Thymus (tissue), 11 donors: ENCODE measurements around the gene CYREN. TPM values are rescaled to one million over a fixed set of nuclear protein-coding genes. Genes with fewer than 3 reads are reported as not detected.

Experiments used
- DNase-seq, 9 donors: peaks; one replicate each; pipeline ENCODE4 v3.0.0-alpha.2; 2013; ENCODE audit warnings: low spot score in 9 of 9, low read depth in 6 of 9, missing footprints in 1 of 9
- H3K27ac ChIP-seq, 2 donors: one replicate each; pipeline ENCODE4 v1.5.1; 2013; ENCODE audit warnings: control low read depth in 1 of 2, low read depth in 1 of 2, low read length in 1 of 2, mild to moderate bottlenecking in 1 of 2, moderate library complexity in 1 of 2
- H3K27me3 ChIP-seq, 2 donors: one replicate each; pipeline ENCODE4 v1.5.1; 2013; ENCODE audit warnings: low read length in 1 of 2; ENCODE audit not compliant: control insufficient read depth in 2 of 2, insufficient read depth in 1 of 2
- H3K36me3 ChIP-seq, 2 donors: one replicate each; pipeline ENCODE4 v1.5.1; 2013; ENCODE audit warnings: low read length in 1 of 2, mild to moderate bottlenecking in 1 of 2, moderate library complexity in 1 of 2; ENCODE audit not compliant: control insufficient read depth in 2 of 2, insufficient read depth in 2 of 2
- H3K4me1 ChIP-seq, 2 donors: one replicate each; pipeline ENCODE4 v1.5.1; 2013; ENCODE audit warnings: low read length in 2 of 2; ENCODE audit not compliant: control insufficient read depth in 2 of 2, insufficient read depth in 2 of 2
- H3K4me3 ChIP-seq, 2 donors: one replicate each; pipeline ENCODE4 v1.5.1; 2013; ENCODE audit warnings: low read length in 2 of 2, control low read depth in 1 of 2, mild to moderate bottlenecking in 1 of 2
- H3K9me3 ChIP-seq, 2 donors: one replicate each; pipeline ENCODE4 v1.5.1; 2013; ENCODE audit warnings: low read length in 1 of 2, mild to moderate bottlenecking in 1 of 2; ENCODE audit not compliant: control insufficient read depth in 2 of 2, insufficient read depth in 1 of 2
- WGBS: extraction: QIAGEN DNeasy Blood & Tissue Kit; methylation state at CpG from one replicate; pipeline ENCODE4 v1.1.7; 2013; 5-methylcytosine and 5-hydroxymethylcytosine counted together
- polyA plus RNA-seq: library from polyadenylated mRNA; stranded (reverse); fragments of 200-250 nt; gene quantifications from one replicate; pipeline ENCODE4 v1.2.3, GENCODE V29; 2013
- total RNA-seq: library from RNA; stranded (reverse); fragments of 120-200 nt; gene quantifications from one replicate; pipeline ENCODE4 v1.2.4, GENCODE V29; 2013
- donor health status: healthy.

CYREN gene
- total and polyA plus RNA-seq, 2 donors: 28.0 to 42.9 TPM

DNA sequence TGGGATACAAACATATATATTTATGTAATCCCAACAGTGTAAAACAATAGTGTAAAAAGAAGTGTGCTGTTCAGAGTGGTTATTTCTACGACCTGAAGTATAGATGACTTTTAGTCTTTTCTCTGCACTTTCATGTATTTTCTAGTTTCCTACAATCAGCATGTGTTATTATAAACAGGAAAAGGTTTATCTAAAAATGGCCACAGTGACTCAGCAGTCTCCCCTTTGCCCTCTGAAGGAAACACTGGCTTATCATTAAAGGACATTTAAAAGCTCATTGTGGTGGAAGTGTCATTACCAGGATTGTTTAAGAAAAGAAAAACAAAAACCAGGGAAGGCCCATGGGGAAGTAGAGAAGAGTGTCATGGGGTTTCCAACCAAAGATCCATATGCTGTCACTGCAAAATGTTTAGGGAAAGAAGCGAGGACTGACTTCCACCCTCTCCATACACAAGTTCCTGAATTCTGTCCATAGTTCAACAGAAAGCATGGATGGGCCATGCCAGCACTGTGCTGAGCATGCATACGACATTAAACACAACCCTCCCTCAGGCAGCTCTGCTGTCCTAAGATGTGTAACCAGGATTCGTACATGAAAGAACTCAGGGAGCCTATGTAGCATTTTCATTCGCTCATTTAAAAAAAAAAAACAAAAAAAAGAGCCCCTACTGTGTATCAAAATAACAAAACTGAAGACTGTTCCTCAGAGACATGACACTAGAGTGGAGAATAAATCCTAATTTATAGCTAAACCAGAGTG lies 10.2 kb downstream of the CYREN start:
- peaks cover 21 to 24% of the 10 kb centered on the region in 2 donors for H3K36me3 ChIP-seq
- H3K27ac ChIP-seq: no peak overlapping the region
- H3K9me3 ChIP-seq: peaks cover 2 to 35% of the 10 kb centered on the region in 2 donors
- DNase-seq: no peak
- no peak overlapping the region for H3K4me3 ChIP-seq
- WGBS: 74% methylated on average over 5 of the region's 5 CpGs
- H3K27me3 ChIP-seq: no peaks in the 10 kb centered on the region
- H3K4me1 ChIP-seq: peaks cover 0 to 4% of the 10 kb centered on the region in 2 donors

DNA sequence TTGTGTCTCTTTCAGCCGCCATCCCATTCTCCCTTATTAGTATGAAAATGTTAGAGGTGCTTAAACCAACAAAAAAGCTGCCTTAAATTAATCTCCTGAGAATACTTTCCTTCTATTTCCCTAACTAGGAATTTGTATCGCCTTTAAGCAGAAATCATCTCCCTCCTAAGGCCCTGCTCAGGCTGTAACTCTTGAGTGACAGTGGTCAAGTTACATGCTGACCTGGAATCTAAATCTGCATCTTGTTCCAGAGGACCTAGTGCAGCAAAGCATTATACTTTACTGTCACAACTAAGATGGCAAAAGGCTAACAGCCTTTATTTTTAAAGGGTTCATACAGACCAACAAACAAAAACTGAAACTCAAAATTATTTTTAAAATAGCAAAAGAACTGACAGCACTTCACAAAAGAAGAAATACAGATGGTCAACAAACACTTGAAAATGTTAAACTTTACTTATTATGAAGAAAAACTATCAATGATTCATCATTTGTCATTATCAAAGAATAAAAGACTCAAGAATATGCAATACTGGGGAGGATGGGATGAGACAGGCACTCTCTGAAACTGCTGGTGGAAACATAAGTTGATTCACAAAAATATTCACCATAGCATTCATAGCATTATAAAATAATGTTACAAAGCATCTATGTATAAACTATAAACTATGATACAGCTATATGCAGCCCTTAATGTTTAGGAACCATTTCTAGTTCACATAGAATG lies 11.0 kb downstream of the CYREN start:
- peaks cover 0 to 4% of the 10 kb centered on the region in 2 donors for H3K4me1 ChIP-seq
- H3K9me3 ChIP-seq: peaks cover 2 to 29% of the 10 kb centered on the region in 2 donors
- H3K36me3 ChIP-seq: peaks cover 14 to 17% of the 10 kb centered on the region in 2 donors
- H3K27ac ChIP-seq: no peak overlapping the region
- no peak overlapping the region for H3K4me3 ChIP-seq
- WGBS: 96% methylated on average over 2 of the region's 2 CpGs
- H3K27me3 ChIP-seq: no peaks in the 10 kb centered on the region
- no peak for DNase-seq

- DNase-seq: no peak
- WGBS: 96% methylated on average over 6 of the region's 6 CpGs
- Histone ChIP-seq H3K27ac (no peak overlapping the region), H3K4me1 (peaks cover 0 to 4% of the 10 kb centered on the region in 2 donors), H3K4me3 (no peak overlapping the region), H3K27me3 (no peaks in the 10 kb centered on the region), H3K9me3 (peaks cover 2 to 25% of the 10 kb centered on the region in 2 donors), H3K36me3 (peaks cover 9 to 11% of the 10 kb centered on the region in 2 donors)
Observed at GRCh38 chr7:135158874-135159273, 11.6 kb downstream of the CYREN start.

DNA sequence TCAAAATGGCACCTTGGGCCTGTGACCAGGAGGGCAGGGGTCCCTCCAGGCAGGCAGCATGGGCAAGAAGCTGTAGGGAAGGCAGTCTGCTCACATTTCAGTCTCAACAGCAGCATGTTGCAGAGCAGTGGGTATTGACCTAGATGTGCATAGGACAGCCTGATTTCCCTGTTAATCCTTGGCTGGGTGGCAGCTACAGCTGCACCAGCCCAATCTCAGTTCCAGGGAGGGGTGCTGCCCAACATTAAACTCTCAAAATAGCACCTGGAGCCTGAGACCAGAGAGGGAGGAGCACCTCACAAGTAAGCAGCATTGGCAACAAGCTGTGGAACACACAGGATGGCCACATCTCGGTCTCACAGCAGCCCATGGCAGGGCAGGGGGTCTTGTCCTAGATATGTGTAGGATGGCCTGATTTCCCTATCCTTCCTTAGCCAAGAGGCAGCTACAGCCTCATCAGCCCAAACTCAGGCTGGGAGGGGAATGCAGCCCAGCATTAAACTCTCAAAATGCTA lies 12.3 kb downstream of the CYREN start:
- DNase-seq: no peak

DNA sequence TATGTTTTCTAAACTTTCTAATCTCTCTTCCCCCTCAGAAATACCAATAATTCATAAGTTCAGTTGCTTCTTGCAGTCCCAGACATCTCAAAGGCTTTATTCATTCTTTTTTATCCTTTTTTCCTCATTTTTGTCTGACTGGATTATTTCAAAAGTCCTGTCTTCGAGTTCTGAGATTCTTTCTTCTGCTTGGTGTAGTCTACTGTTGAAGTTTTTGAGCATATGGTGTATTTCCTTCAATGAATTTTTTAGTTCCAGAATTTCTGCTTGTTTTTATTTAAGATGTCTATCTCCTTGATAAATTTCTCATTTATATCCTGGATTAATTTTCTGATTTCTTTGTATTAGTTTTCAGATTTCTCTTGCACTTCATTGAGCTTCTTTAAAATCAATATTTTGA lies 14.2 kb downstream of the CYREN start:
- no peak overlapping the region for H3K27ac ChIP-seq
- no peaks in the 10 kb centered on the region for H3K27me3 ChIP-seq
- H3K4me1 ChIP-seq: peaks cover 0 to 4% of the 10 kb centered on the region in 2 donors
- 97% methylated on average over 1 of the region's 1 CpG for WGBS
- no peak overlapping the region for H3K4me3 ChIP-seq
- H3K9me3 ChIP-seq: peaks cover 2 to 16% of the 10 kb centered on the region in 2 donors
- H3K36me3 ChIP-seq: peaks cover 0 to 6% of the 10 kb centered on the region in 2 donors
- DNase-seq: no peak

More for the DNA sequence above, 12.3 kb downstream of the CYREN start:
- Histone ChIP-seq H3K4me3 (no peak overlapping the region), H3K4me1 (peaks cover 0 to 4% of the 10 kb centered on the region in 2 donors), H3K27me3 (no peaks in the 10 kb centered on the region), H3K9me3 (peaks cover 2 to 25% of the 10 kb centered on the region in 2 donors), H3K36me3 (peaks cover 8 to 9% of the 10 kb centered on the region in 2 donors), H3K27ac (no peak overlapping the region)
- WGBS: 95% methylated on average over 1 of the region's 1 CpG

- peaks cover 0 to 6% of the 10 kb centered on the region in 2 donors for H3K36me3 ChIP-seq
Observed at GRCh38 chr7:135154734-135155133, 15.8 kb downstream of the CYREN start.

DNA sequence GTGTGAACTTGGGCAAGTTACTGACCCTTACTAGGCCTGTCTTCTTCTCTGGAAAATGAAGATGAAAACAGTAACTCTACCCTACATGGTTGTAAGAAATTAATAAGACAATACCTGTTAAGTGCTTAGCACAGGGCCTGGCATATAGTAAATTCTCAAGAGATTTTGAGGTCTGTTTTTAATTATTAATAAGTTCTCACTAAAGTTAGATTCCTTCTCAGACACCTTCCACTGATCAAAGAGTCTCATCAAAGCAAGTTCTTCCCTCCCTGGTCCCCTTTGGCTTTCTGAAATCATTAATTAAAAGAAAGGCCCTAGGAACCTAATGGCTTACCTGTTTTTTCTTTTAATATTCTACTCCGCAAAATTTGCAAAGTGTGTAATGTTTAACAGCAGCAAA lies 18.1 kb downstream of the CYREN start:
- Histone ChIP-seq H3K4me3 (no peak overlapping the region), H3K27ac (peak overlapping the region in 1 of 2 donors; percentile 1)
- WGBS: 99% methylated on average over 1 of the region's 1 CpG

More at GRCh38 chr7:135154734-135155133, 15.8 kb downstream of the CYREN start:
- H3K9me3 ChIP-seq: peaks cover 2 to 16% of the 10 kb centered on the region in 2 donors
- H3K4me1 ChIP-seq: no peaks in the 10 kb centered on the region
- H3K4me3 ChIP-seq: no peak overlapping the region
- DNase-seq: no peak
- 97% methylated on average over 1 of the region's 1 CpG for WGBS
- no peak overlapping the region for H3K27ac ChIP-seq
- H3K27me3 ChIP-seq: no peaks in the 10 kb centered on the region

GRCh38 chr7:135151533-135151932 lies 19.0 kb downstream of the CYREN start:
- no peak for DNase-seq
- peaks cover 3 to 11% of the 10 kb centered on the region in 2 donors for H3K4me1 ChIP-seq

More for the DNA sequence above, 18.1 kb downstream of the CYREN start:
- peaks cover 0 to 1% of the 10 kb centered on the region in 2 donors for H3K36me3 ChIP-seq
- peaks cover 1 to 6% of the 10 kb centered on the region in 2 donors for H3K4me1 ChIP-seq
- no peak for DNase-seq
- no peaks in the 10 kb centered on the region for H3K27me3 ChIP-seq
- peaks cover 0 to 6% of the 10 kb centered on the region in 2 donors for H3K9me3 ChIP-seq

GRCh38 chr7:135151132-135151531 lies 19.4 kb downstream of the CYREN start:
- Histone ChIP-seq H3K4me3 (no peak overlapping the region), H3K4me1 (peaks cover 3 to 11% of the 10 kb centered on the region in 2 donors), H3K36me3 (no peaks in the 10 kb centered on the region), H3K9me3 (no peaks in the 10 kb centered on the region), H3K27ac (no peak overlapping the region), H3K27me3 (no peaks in the 10 kb centered on the region)
- no peak for DNase-seq
- WGBS: 96% methylated on average over 2 of the region's 2 CpGs

More at GRCh38 chr7:135151533-135151932, 19.0 kb downstream of the CYREN start:
- Histone ChIP-seq H3K27ac (no peak overlapping the region), H3K4me3 (no peak overlapping the region), H3K27me3 (no peaks in the 10 kb centered on the region), H3K9me3 (peaks cover 0 to under 1% of the 10 kb centered on the region in 2 donors), H3K36me3 (no peaks in the 10 kb centered on the region)
- WGBS: 89% methylated on average over 6 of the region's 6 CpGs
